ENCODE results near the gene EPHA5. TPM values are rescaled to one million over a fixed set of nuclear protein-coding genes. Genes with fewer than 3 reads are reported as not detected.
A peak's percentile ranks its signal among the peaks of the same experiment; 100 is the strongest.

Gene EPHA5
- total RNA-seq, 1 donor from 2014 or later, result not detected

- DNase-seq (ENCODE audit: low read depth in 2 of 2), result no peak
Observed at GRCh38 chr4:65624651-65625050, 45.6 kb downstream of the EPHA5 start.

DNA sequence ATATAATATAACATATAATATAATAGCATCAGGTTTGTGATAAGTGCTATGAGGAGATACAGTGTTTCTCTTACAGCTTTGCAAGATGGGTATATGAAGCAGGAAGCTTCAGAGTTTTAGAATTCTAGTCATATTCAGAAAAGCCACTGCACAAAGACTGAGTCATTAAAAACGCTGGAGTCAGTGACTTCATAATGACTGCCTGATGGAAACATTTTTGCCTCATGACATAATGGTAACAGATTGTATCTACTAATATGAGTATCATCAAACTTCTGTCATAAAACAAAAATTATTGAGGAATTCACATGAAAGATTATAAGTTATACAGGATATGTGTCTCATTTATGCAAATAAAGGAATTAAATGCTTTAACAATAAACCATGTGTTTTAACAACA, 46.8 kb downstream of the EPHA5 start:
- peak in 1 of 2 donors; percentile 15 for DNase-seq (ENCODE audit: low read depth in 2 of 2)

- no peak for DNase-seq (ENCODE audit: low read depth in 2 of 2)
Observed at GRCh38 chr4:65617416-65617815, 52.9 kb downstream of the EPHA5 start.

- DNase-seq (ENCODE audit: low read depth in 2 of 2), result no peak
Observed at GRCh38 chr4:65604515-65604914, 65.8 kb downstream of the EPHA5 start.

GRCh38 chr4:65600656-65601055, 69.6 kb downstream of the EPHA5 start:
- DNase-seq (ENCODE audit: low read depth in 2 of 2), result no peak

DNA sequence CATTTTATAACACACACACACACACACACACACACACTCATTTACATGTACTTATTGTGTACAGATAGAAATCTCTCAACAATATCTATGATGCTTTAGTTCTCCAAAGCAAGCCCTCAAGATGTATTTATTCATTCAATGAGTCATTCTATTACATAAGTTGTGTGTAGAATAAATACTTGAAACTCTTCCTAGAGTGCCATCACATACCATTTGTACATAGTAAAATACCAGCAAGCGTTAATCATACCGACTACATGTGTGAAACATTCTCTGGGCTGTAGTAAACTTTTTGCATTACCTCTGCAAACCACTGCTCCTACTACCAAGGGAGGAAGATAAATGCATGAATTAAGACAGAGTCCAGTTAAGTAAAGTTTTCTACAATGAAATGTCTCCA, 70.9 kb downstream of the EPHA5 start:
- no peak for DNase-seq (ENCODE audit: low read depth in 2 of 2)

- DNase-seq (ENCODE audit: low read depth in 2 of 2), result no peak
Observed at GRCh38 chr4:65597697-65598096, 72.6 kb downstream of the EPHA5 start.

DNA sequence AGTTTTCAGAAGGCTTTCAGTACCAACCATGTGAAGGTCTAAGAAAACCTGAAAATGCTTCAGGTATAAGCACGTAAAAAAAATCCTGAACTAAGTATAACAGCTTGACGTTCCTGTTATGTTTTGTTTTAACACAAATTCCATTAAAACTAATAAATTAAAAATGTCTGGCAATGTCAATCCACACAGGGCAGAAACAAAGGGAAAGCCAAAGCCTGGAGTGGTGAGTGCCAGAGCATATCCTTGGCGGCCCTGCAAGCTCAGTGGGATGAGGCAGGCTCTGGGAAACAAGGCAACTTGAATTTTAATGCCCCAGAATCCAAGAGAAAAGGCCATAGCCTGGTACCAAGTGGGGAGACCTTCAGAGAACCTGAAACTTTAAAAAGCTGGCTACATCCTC, 78.2 kb downstream of the EPHA5 start:
- no peak for DNase-seq (ENCODE audit: low read depth in 2 of 2)

- no peak for DNase-seq (ENCODE audit: low read depth in 2 of 2)
Observed at GRCh38 chr4:65589921-65590320, 80.4 kb downstream of the EPHA5 start.

GRCh38 chr4:65589331-65589730, 81.0 kb downstream of the EPHA5 start:
- no peak for DNase-seq (ENCODE audit: low read depth in 2 of 2)

- DNase-seq (ENCODE audit: low read depth in 2 of 2), result no peak
Observed at GRCh38 chr4:65580551-65580950, 89.7 kb downstream of the EPHA5 start.

DNA sequence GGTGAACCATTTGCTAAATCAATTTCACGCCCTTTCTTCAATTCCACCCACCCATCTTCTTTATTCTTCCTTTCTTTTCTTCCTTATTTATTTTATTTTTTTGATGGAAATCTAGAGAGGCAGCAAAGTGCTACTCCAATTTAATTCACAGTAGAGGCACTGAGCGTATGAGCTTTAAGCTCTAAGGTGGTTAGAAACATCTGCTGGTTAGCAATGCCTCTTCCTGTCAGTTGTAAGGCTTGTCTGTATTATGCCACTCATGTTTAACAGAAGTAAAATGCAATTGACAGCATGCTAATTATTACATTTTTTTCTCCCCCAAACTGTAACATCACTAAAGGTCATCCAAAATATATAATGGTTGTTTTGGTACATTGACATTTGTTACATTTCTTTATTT, 103.8 kb downstream of the EPHA5 start:
- DNase-seq (ENCODE audit: low read depth in 2 of 2), result no peak

GRCh38 chr4:65561164-65561563, 109.1 kb downstream of the EPHA5 start:
- DNase-seq (ENCODE audit: low read depth in 2 of 2), result no peak

GRCh38 chr4:65559270-65559669, 111.0 kb downstream of the EPHA5 start:
- DNase-seq (ENCODE audit: low read depth in 2 of 2), result no peak

DNA sequence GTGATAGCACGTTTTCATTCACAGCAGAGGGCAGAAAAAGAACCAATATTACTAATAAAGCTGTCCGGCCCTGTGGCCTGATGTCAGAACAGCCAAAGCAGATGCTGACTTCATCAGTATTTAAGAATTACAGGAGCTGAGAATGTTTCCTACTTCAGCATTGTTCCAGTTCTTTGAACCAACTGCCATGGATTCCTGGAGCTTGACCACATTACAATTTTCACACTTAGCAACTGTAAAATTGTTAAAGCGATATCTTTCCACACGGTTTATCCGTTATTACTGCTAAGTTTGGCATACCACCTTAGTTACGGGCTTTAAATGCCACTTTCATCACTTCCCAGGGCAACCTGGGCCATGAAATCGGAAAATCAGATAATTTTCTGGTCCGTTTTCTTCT, 118.2 kb downstream of the EPHA5 start:
- no peak for DNase-seq (ENCODE audit: low read depth in 2 of 2)

- no peak for DNase-seq (ENCODE audit: low read depth in 2 of 2)
Observed at GRCh38 chr4:65550500-65550899, 119.8 kb downstream of the EPHA5 start.

DNA sequence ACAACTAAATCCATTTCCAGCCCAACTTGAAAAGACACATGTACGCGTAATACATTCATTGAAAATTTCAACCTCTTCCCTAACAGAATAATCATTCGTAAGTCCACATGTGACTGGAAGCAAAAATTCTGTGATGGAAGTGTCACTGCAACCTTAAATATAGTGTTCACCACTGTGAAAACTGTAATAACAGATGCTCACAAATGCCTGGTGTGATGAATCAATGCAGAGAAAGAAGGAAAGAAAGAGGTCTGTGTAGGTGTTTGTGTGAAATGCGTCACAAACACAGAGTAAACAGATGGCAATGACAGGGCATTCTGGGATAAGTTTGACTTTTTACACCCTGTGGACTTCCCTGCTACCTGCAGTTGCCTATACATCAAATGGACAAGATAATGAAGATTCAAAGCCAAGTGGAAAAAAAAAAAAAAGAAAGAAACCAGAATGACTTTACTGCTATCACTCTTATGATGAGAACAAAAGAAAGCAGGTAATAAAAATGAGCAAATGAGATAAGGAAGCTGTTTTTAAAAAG, 123.3 kb downstream of the EPHA5 start:
- DNase-seq (ENCODE audit: low read depth in 2 of 2), result no peak

DNA sequence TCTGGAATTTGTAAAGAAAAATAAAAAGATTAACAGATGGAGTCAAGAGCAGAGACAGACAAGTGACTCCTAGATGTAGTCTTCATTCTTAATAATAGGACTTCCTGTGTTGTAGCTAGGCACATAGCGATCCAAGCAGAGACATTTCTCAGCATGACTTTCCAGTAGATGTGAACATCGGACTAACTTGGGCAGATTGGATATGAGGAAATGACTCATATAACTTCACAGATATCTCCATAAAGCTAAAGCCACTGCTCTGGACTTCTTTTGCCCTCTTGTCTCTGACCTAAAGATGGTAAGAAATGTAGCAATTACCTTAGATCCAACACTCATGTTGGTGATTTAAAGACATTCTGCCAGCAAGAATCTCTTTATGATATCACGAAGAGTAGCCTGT, 131.7 kb downstream of the EPHA5 start:
- DNase-seq (ENCODE audit: low read depth in 2 of 2), result peak in 1 of 2 donors; percentile 39

DNA sequence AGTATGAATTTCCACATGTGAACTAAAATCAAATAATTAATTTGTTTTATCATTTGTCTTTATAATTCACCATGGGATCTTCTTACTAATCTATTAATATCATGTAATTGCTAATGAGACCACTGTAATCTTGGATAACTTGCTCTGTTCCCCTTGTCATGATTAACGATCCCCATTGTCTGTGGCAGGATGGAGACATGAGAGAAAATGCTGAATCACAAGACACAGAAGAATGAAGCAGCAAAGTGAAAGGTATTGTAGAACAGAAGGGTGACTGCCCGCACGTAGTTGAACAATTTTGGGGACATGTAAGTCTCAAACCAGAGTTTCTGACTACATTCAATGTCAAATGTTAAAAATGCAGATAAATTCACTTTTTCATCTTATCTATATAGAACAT, 135.2 kb downstream of the EPHA5 start:
- DNase-seq (ENCODE audit: low read depth in 2 of 2), result no peak

- no peak for DNase-seq (ENCODE audit: low read depth in 2 of 2)
Observed at GRCh38 chr4:65521666-65522065, 148.6 kb downstream of the EPHA5 start.

DNA sequence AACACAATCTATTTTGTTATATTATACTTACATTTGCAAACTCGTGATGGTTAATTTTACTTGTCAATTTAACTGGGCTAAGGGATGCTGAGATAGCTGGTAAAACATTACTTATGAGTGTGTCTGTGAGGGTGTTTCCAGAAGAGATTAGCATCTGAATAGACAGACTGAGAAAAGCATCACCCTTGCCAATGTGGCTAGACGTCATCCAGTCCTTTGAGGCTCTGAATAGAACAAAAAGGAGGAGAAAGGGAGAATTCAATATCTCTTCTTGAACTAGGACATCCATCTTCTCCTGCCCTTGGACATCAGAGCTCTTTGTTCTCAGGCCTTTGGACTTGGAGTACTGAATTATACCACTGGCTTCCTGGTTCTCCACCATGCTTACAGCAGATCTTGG, 154.6 kb downstream of the EPHA5 start:
- no peak for DNase-seq (ENCODE audit: low read depth in 2 of 2)

DNA sequence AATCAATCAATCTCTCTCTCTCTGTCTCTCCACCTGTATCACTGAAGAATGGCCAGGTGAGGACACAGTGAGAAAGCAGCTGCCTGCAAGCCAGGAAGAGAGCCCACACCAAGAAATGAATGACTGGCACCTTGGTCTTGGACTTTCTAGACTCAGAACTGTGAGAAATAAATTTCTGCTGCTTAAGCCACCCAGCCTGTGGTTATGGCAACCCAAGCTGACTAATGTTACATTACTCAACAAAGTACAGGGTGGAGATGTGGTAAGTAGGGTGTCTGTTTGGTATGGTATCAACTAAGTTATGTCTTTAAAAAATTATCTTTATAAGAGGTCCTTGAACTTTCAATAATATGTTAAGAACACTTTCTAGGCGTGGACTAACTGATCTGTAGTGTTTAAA, 159.3 kb downstream of the EPHA5 start:
- DNase-seq (ENCODE audit: low read depth in 2 of 2), result no peak

DNA sequence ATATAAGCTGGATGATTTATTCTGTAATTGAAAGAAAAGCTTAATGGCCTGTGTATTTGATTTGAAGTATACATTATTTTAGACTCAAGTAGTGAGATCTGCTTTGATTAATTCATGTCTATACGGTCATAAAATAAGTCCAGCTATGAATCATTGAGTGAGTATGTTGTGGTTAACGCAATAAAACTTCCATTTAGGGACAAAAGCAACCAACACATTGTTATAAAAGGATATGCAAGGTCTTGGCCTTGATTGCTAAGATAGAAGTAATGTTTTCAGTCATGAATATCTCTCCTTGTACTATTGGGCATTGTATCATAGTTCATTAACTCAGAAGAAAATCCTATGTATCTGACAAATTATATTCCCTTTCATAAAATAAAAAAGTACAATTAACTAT, 162.1 kb downstream of the EPHA5 start:
- DNase-seq (ENCODE audit: low read depth in 2 of 2), result peak in 1 of 2 donors; percentile 68

DNA sequence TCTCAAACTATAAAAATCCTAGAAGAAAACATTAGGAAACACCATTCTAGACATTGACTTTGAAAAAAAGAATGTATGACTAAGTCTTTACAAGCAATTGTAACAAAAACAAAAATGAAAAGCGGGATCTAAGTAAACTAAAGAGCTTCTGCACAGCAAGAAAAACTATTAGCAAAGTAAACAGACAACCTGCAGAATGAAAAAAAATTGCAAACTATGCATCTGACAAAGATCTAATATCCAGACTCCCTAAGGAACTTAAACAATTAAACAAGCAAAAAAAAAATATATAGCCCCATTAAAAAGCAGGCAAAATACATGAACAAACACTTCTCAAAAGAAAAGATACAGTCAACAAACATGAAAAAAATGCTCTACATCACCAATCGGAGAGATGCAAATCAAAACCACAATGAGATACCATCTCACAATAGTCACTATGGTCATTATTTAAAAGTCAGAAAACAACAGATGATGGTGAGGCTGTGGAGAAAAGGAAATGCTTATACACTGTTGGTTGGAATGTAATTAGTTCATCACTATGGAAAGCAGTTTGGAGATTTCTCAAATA, 168.1 kb downstream of the EPHA5 start:
- DNase-seq (ENCODE audit: low read depth in 2 of 2), result peak in 1 of 2 donors; percentile 1
